T-helper 9 cell (primary cell): Measurements from ENCODE around the gene SLC12A7.

Experiments used
- DNase-seq: peaks from one replicate; pipeline ENCODE4 v3.0.0-alpha.2; 2020

Gene SLC12A7

GRCh38 chr5:1048162-1048721 is 63.6 kb downstream of the SLC12A7 start:
- no peak for DNase-seq

- no peak for DNase-seq
Measured at GRCh38 chr5:1047332-1047965, 64.4 kb downstream of the SLC12A7 start.

GRCh38 chr5:1045960-1046560 is 65.8 kb downstream of the SLC12A7 start:
- DNase-seq, result no peak

GRCh38 chr5:1044117-1044516 is 67.7 kb downstream of the SLC12A7 start:
- no peak for DNase-seq

GRCh38 chr5:1043327-1043726 is 68.5 kb downstream of the SLC12A7 start:
- no peak for DNase-seq

GRCh38 chr5:1042626-1043025 is 69.2 kb downstream of the SLC12A7 start:
- no peak for DNase-seq

GRCh38 chr5:1041225-1042143 is 70.4 kb downstream of the SLC12A7 start:
- no peak for DNase-seq

GRCh38 chr5:1040571-1040970 is 71.3 kb downstream of the SLC12A7 start:
- no peak for DNase-seq

GRCh38 chr5:1039706-1040260 is 72.1 kb downstream of the SLC12A7 start:
- no peak for DNase-seq

GRCh38 chr5:1039210-1039548 is 72.7 kb downstream of the SLC12A7 start:
- no peak for DNase-seq

GRCh38 chr5:1038417-1039209 is 73.2 kb downstream of the SLC12A7 start:
- no peak for DNase-seq

- no peak for DNase-seq
Measured at GRCh38 chr5:1037671-1038416, 74.0 kb downstream of the SLC12A7 start.

GRCh38 chr5:1037123-1037670 is 74.7 kb downstream of the SLC12A7 start:
- DNase-seq, result no peak

- DNase-seq, result no peak
Measured at GRCh38 chr5:1036504-1037122, 75.2 kb downstream of the SLC12A7 start.

- no peak for DNase-seq
Measured at GRCh38 chr5:1035421-1036405, 76.2 kb downstream of the SLC12A7 start.

GRCh38 chr5:1034986-1035385 is 76.9 kb downstream of the SLC12A7 start:
- no peak for DNase-seq

- no peak for DNase-seq
Measured at GRCh38 chr5:1034421-1034905, 77.4 kb downstream of the SLC12A7 start.

- no peak for DNase-seq
Measured at GRCh38 chr5:1033606-1034420, 78.0 kb downstream of the SLC12A7 start.
